H54 (cell line): ENCODE measurements around the gene SAC3D1.

Experiments
- DNase-seq: peaks from one replicate; pipeline ENCODE4 v3.0.0; 2011; ENCODE audit warnings: low spot score, mixed read lengths; ENCODE audit not compliant: insufficient read length
- FAIRE-seq: peaks from 3 replicates; lab custom pipeline; 2011; peaks lifted over from hg19 to GRCh38; lab: Jason Lieb, UNC
- POLR2A ChIP-seq: IDR thresholded peaks from 2 replicates; pipeline ENCODE4 v1.6.1; 2011; ENCODE audit warnings: low read depth, mild to moderate bottlenecking, low read length

The SAC3D1 gene

GRCh38 chr11:65083134-65083833 is 42.3 kb downstream of the SAC3D1 start:
- DNase-seq (no peak), FAIRE-seq (no peak)
- TF ChIP-seq POLR2A, result no peak

- peak; percentile 67 for TF ChIP-seq POLR2A
- DNase-seq, result peak; percentile 96
- no peak for FAIRE-seq
Measured at GRCh38 chr11:65083834-65084597, 43.0 kb downstream of the SAC3D1 start, which contains the start of the genes CDCA5 and ZFPL1. CDCA5 (minus strand) TSS chr11:65084040; CDS start chr11:65083978, 62 bp downstream. ZFPL1 (plus strand) TSS chr11:65084222; CDS start chr11:65084699, 477 bp downstream.

GRCh38 chr11:65084598-65085375 is 43.8 kb downstream of the SAC3D1 start:
- no peak for TF ChIP-seq POLR2A
- no peak for DNase-seq
- FAIRE-seq, result no peak

GRCh38 chr11:65085446-65085845 is 44.4 kb downstream of the SAC3D1 start:
- TF ChIP-seq POLR2A, result no peak
- no peak for FAIRE-seq
- DNase-seq, result no peak

- DNase-seq, result no peak
- TF ChIP-seq POLR2A, result no peak
- no peak for FAIRE-seq
Measured at GRCh38 chr11:65086809-65087208, 45.8 kb downstream of the SAC3D1 start.

- TF ChIP-seq POLR2A, result no peak
- DNase-seq (no peak), FAIRE-seq (no peak)
Measured at GRCh38 chr11:65087216-65087615, 46.2 kb downstream of the SAC3D1 start.

- FAIRE-seq (no peak), DNase-seq (no peak)
- TF ChIP-seq POLR2A, result no peak
Measured at GRCh38 chr11:65087827-65088226, 46.8 kb downstream of the SAC3D1 start.

- FAIRE-seq (no peak), DNase-seq (no peak)
- TF ChIP-seq POLR2A, result no peak
Measured at GRCh38 chr11:65089621-65090020, 48.6 kb downstream of the SAC3D1 start.

GRCh38 chr11:65090628-65091027 is 49.6 kb downstream of the SAC3D1 start:
- DNase-seq (no peak), FAIRE-seq (no peak)
- TF ChIP-seq POLR2A, result no peak
